SW480 (cell line): ENCODE measurements around the gene ASIC2.
"Not testable (repeated sequence)": the region's sequence is repeated elsewhere in the genome, so short reads cannot be mapped to it uniquely, and the experiment has no call there.

Source experiments
- DNase-seq: peaks from one replicate; pipeline ENCODE4 v3.0.0-alpha.2; 2016; ENCODE audit warnings: low spot score

ASIC2 gene

DNA sequence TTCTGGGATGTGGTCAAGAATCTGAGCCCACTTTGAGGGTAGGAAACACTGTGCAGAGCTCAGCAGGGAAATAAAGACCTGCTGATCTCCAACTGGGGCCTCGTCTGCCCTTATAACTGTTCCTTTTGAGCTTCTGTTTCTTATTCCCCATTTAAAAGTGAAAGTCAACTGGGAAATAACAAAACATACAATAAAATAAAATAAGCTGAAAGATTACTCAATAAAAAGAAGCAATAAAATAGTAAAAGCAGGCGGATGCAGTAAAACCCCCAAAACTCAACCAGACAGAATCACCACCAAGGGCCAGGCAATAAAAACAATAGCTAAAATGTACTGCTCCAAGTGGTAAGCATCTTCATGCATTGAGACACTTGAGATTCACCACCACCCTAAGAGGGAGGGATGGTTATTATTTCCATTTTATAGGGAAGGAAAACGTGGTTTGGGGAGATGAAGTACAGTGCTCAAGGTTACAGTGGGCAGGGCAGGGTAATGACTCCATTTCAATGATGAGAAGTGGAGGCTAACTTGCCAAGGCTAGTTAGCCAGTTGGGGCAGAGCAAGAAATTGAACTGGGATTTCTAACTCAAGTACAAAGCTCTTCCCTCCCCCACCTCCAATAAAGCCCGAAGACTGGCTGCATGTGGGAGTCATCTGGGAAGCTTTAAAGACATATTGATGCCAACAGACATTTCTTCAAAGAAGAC is 307.9 kb downstream of the ASIC2 start:
- DNase-seq = no peak

DNA sequence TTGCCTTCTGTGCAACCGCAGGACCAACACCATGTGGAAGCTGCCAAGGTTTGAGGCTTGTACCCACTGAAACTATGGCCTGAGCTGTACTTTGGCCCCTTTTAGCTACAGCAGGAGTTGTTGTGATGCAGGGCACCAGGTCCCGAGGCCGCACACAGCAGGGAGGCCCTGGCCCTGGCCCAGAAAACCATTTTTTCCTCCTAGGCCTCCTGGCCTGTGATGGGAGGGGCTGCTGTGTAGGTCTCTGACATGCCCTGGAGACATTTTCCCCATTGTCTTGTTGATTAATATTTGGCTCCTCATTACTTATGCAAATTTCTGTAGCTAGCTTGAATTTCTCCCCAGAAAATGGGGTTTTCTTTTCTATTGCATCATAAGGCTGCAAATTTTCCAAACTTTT is 311.5 kb downstream of the ASIC2 start:
- DNase-seq = not testable (repeated sequence)

DNA sequence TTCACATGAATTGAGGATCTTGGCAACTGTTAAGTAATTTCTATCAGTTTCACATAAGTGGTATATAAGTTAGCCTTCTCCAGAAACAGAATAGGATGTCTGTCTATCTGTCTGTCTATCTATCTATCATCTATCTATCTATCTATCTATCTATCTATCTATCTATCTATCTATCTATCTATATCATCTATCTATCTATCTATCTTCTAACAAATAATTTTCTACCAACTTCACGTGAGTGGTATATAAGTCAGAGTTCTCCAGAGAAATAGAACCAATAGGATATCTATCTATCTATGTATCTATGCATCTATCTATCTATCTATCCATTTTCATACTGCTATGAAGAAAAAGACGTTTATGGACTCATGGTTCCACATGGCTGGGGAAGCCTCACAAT is 312.9 kb downstream of the ASIC2 start:
- no peak for DNase-seq

DNA sequence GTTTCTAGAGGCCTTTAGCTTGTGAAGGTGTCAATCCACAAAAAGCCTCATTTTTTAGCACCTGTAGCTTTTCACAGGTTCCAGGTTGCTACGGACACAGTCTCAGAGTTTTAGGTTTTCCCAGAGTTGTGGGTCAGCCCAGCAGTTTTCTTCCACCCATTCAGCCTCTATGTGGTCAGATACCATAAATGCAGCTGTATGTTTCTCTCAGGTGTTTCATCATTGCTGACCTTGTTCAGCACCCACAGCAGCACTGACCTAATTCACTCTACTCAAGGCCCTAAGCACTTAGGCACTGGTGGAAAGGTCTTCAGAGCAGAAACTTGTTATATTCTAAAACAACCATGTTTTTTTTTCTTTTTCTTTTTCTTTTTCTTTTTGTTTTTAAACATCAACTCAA is 316.5 kb downstream of the ASIC2 start:
- no peak for DNase-seq

DNA sequence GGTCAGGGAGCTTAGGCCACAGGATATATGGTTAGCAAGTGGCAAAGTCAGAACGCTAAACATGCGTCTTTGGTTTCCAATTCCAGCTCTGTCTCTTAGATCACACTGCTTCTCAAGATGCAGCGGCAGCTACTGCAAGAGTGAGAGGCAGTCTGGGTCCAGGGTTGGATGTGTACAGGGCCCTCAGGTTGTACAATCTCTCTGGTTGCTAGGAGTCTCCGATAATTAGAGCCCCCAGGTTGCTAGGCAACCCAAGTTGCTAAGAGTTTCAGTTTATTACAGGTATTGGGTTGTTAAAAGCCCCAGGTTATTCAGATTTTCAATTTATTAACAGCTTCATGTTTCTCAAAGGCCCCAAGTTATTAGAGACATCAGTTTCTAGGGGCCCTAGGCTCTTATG is 317.0 kb downstream of the ASIC2 start:
- DNase-seq = no peak

DNA sequence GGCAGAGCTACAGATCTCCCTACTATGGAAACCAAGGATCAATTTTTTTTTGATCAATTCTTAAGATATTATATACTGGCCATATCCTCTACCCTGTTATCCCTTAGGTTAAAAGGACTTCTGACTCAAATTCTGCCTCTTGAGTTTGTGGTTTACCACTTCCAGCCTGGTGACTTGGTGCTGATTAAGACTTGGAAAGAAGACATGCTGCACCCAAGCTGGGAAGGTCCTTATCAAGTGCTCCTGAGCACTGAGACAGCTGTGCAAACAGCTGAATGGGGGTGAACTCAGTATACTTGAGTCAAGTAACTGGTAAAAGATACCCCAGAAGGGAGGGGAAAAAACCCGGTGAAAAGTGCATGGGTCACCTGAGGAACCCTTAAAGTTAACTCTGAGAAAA is 321.9 kb downstream of the ASIC2 start:
- no peak for DNase-seq

DNA sequence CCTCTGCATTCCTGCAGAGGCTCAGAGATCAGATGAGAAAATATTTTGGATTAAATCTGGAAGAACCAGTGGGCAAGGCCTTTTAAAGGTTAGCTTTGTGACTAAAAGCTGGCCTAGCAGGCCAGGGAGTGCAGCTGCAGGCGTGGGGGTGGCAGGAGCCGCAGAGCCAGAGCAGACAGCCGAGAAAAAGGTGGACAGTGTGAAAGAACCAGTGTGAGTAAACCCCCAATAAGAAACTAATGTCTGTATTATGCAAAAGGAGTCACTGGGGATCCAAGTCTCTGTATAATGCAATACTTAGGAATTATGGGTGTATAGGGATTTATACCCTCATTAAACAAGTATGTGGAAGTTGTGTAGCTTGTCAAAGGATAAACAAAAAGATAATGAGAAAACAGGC is 322.8 kb downstream of the ASIC2 start:
- no peak for DNase-seq

DNA sequence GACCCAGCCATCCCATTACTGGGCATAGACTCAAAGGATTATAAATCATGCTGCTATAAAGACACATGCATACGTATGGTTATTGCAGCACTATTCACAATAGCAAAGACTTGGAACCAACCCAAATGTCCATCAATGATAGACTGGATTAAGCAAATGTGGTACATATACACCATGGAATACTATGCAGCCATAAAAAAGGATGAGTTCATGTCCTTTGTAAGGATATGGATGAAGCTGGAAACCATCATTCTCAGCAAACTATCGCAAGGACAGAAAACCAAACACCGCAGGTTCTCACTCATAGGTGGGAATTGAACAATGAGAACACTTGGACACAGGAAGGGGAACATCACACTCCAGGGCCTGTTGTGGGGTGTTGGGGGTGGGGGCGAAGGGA is 323.9 kb downstream of the ASIC2 start:
- not testable (repeated sequence) for DNase-seq

DNA sequence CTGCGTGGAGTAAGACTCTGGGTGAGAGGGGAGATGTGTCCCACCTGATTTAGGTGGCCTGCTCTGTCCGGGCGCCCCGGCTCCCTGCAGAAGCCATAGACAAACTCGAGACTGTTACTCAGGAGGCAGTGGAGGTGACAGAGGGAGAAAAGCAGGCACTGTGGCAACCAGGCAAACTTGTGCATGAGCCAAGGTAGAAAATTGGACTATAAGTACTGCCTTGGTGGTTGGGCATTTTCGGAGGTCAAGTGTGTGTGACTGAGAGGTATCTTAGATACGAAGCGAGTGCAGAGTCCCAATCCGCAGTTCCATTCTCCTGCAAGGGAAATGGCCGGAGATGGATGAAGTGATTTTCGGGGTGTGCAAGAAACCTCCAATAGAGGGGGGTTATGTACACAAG is 328.6 kb downstream of the ASIC2 start:
- DNase-seq = no peak
